SK-N-SH (cell line): ENCODE results near the gene C9orf72. TPM values are rescaled to one million over a fixed set of nuclear protein-coding genes. Genes with fewer than 3 reads are reported as not detected.

ENCODE experiments used
- CTCF ChIA-PET: fragments of 300-600, 350-600 bp; formaldehyde crosslinking; extraction: SDS; loops from one replicate; lab custom pipeline; 2021; lab: Yijun Ruan, JAX
- POLR2A ChIA-PET: fragments of 350-600 bp; sonication (Branson Sonifier 250); formaldehyde crosslinking; extraction: SDS; loops from one replicate; lab custom pipeline; 2020; ENCODE audit warnings: antibody characterized with exemption, inconsistent platforms; lab: Yijun Ruan, JAX
- DNase-seq: peaks from one replicate; pipeline ENCODE4 v3.0.0; 2012
- H2AFZ ChIP-seq: fragments of 200-600 bp; sonication (generic); 2 replicates; pipeline ENCODE4 v1.8.1; 2016; ENCODE audit warnings: antibody characterized with exemption, mild to moderate bottlenecking, low read depth
- H3F3A ChIP-seq: fragments of 200-600 bp; sonication (generic); replicated peaks from 2 replicates; pipeline ENCODE3; 2016; ENCODE audit warnings: antibody characterized with exemption, mild to moderate bottlenecking; ENCODE audit not compliant: insufficient read depth
- H3K27ac ChIP-seq, 2 experiments: fragments of 200-500 bp in 1 of 2; fragments of 200-600 bp in 1 of 2; sonication (Bioruptor generic) in 1 of 2; sonication (generic), shearing (Covaris generic) in 1 of 2; 2 replicates each; pipeline versions ENCODE4 v1.5.1 to v1.6.1; 2014 to 2016; ENCODE audit warnings: low read depth in 2 of 2, inconsistent platforms in 1 of 2, low read length in 1 of 2, mild to moderate bottlenecking in 1 of 2, mixed read lengths in 1 of 2
- H3K27me3 ChIP-seq: fragments of 200-600 bp; sonication (generic), shearing (Covaris generic); 2 replicates; pipeline ENCODE4 v1.6.1; 2016; ENCODE audit warnings: mixed run types; ENCODE audit not compliant: insufficient read depth
- H3K36me3 ChIP-seq, 2 experiments: fragments of 200-500 bp in 1 of 2; fragments of 200-600 bp in 1 of 2; sonication (Bioruptor generic) in 1 of 2; sonication (generic) in 1 of 2; replicated peaks in 1 of 2; 2 replicates each; pipeline versions ENCODE3 to v1.5.1; 2014 to 2016; ENCODE audit warnings: low read length in 1 of 2, mild to moderate bottlenecking in 1 of 2; ENCODE audit not compliant: insufficient read depth in 2 of 2, control insufficient read depth in 1 of 2
- H3K4me1 ChIP-seq, 2 experiments: fragments of 200-500 bp in 1 of 2; fragments of 200-600 bp in 1 of 2; sonication (Bioruptor generic) in 1 of 2; sonication (generic), shearing (Covaris generic) in 1 of 2; 2 replicates each; pipeline versions ENCODE4 v1.5.1 to v1.6.1; 2014 to 2016; ENCODE audit warnings: low read depth in 1 of 2, low read length in 1 of 2, mixed run types in 1 of 2; ENCODE audit not compliant: insufficient read depth in 2 of 2, control insufficient read depth in 1 of 2
- H3K4me2 ChIP-seq: fragments of 200-600 bp; sonication (generic), shearing (Covaris generic); 2 replicates; pipeline ENCODE4 v1.6.1; 2017; ENCODE audit warnings: mixed run types
- H3K4me3 ChIP-seq, 2 experiments: fragments of 200-500 bp in 1 of 2; fragments of 200-600 bp in 1 of 2; sonication (Bioruptor generic) in 1 of 2; sonication (generic), shearing (Covaris generic) in 1 of 2; 2 replicates each; pipeline versions ENCODE4 v1.5.1 to v1.8.1; 2014 to 2016; ENCODE audit warnings: low read depth in 2 of 2, inconsistent platforms in 1 of 2, low read length in 1 of 2, mild to moderate bottlenecking in 1 of 2, mixed read lengths in 1 of 2, moderate library complexity in 1 of 2
- H3K79me2 ChIP-seq: fragments of 200-600 bp; sonication (generic); 2 replicates; pipeline ENCODE4 v1.8.1; 2017; ENCODE audit warnings: mild to moderate bottlenecking; ENCODE audit not compliant: insufficient read depth
- H3K9ac ChIP-seq: fragments of 200-600 bp; sonication (generic); 2 replicates; pipeline ENCODE4 v1.6.1; 2017; ENCODE audit warnings: mixed run types
- H3K9me2 ChIP-seq: fragments of 200-600 bp; sonication (generic); 2 replicates; pipeline ENCODE4 v1.6.1; 2017; ENCODE audit warnings: mixed run types
- H3K9me3 ChIP-seq: fragments of 200-600 bp; sonication (generic); 2 replicates; pipeline ENCODE4 v1.6.1; 2017; ENCODE audit warnings: mixed run types, mild to moderate bottlenecking, moderate library complexity
- H4K20me1 ChIP-seq: fragments of 200-600 bp; sonication (generic); 2 replicates; pipeline ENCODE4 v1.6.1; 2017; ENCODE audit warnings: mild to moderate bottlenecking, mixed run types; ENCODE audit not compliant: insufficient read depth
- CHD2 ChIP-seq: fragments of 150-350 bp; IDR thresholded peaks from 2 replicates; pipeline ENCODE4 v1.6.1; 2018; ENCODE audit warnings: low read length; ENCODE audit not compliant: partially characterized antibody
- ELF1 ChIP-seq: IDR thresholded peaks from 2 replicates; pipeline ENCODE4 v1.4.0; 2012
- EZH2phosphoT487 ChIP-seq: fragments of 200-600 bp; sonication (generic); IDR thresholded peaks from 2 replicates; pipeline ENCODE4 v1.6.1; 2017; ENCODE audit warnings: low read depth, mixed run types, mild to moderate bottlenecking, antibody characterized with exemption, moderate library complexity, borderline replicate concordance
- FOSL2 ChIP-seq: IDR thresholded peaks from 2 replicates; pipeline ENCODE4 v1.4.0; 2012; ENCODE audit warnings: low read depth, mild to moderate bottlenecking, moderate library complexity, borderline replicate concordance
- IRF3 ChIP-seq: fragments of 150-350 bp; IDR thresholded peaks from 2 replicates; pipeline ENCODE4 v1.6.1; 2016; ENCODE audit warnings: mild to moderate bottlenecking, low read depth, low read length
- JUND ChIP-seq: IDR thresholded peaks from 2 replicates; pipeline ENCODE4 v1.4.0; 2012
- NFIC ChIP-seq: IDR thresholded peaks from 2 replicates; pipeline ENCODE4 v1.4.0; 2012; ENCODE audit warnings: borderline replicate concordance
- RCOR1 ChIP-seq: fragments of 150-350 bp; IDR thresholded peaks from 2 replicates; pipeline ENCODE4 v1.6.1; 2017; ENCODE audit warnings: antibody characterized with exemption, low read length
- REST ChIP-seq: IDR thresholded peaks from 2 replicates; pipeline ENCODE4 v1.6.1; 2012; ENCODE audit warnings: mild to moderate bottlenecking, low read depth, low read length, moderate library complexity
- RXRA ChIP-seq: IDR thresholded peaks from 2 replicates; pipeline ENCODE4 v1.4.0; 2012; ENCODE audit warnings: low read depth, mild to moderate bottlenecking, borderline replicate concordance
- SMC3 ChIP-seq: IDR thresholded peaks from 2 replicates; pipeline ENCODE4 v1.6.1; 2012; ENCODE audit warnings: low read depth, low read length, improper control_type of control experiment
- TAF1 ChIP-seq: IDR thresholded peaks from 2 replicates; pipeline ENCODE4 v1.6.1; 2012; ENCODE audit warnings: low read depth, mild to moderate bottlenecking, low read length, moderate library complexity, borderline replicate concordance
- TEAD4 ChIP-seq: IDR thresholded peaks from 2 replicates; pipeline ENCODE4 v1.4.0; 2012; ENCODE audit warnings: mild to moderate bottlenecking, borderline replicate concordance; ENCODE audit not compliant: insufficient read depth
- USF1 ChIP-seq: IDR thresholded peaks from 2 replicates; pipeline ENCODE4 v1.4.0; 2012; ENCODE audit warnings: low read depth, borderline replicate concordance
- ZBTB33 ChIP-seq: IDR thresholded peaks from 2 replicates; pipeline ENCODE4 v1.4.0; 2012; ENCODE audit warnings: low read depth, borderline replicate concordance
- WGBS: methylation state at CpG from one replicate; pipeline ENCODE4 v1.1.6; 2017; ENCODE audit warnings: low lambda C conversion rate; 5-methylcytosine and 5-hydroxymethylcytosine counted together
- polyA plus RNA-seq, 3 experiments: library from polyadenylated mRNA; depleted of rRNA; stranded (reverse); fragments of >200 nt; gene quantifications; 2 replicates each; pipeline ENCODE4 v1.2.3, GENCODE V29; 2012

C9orf72 gene
- polyA plus RNA-seq, 1 of the 3 experiments (the other 2 are of a cell fraction): 4.0 TPM

- Histone ChIP-seq H3K4me2 (no peak overlapping the region), H3K9ac (no peak overlapping the region), H3K9me3 (no peaks in the 10 kb centered on the region), H3K27me3 (no peaks in the 10 kb centered on the region), H3K9me2 (no peaks in the 10 kb centered on the region), H3K27ac (no peak overlapping the region; a peak in 1 of 4 replicates), H3K4me3 (no peak overlapping the region), H3K36me3 (peaks cover 17 to 51% of the 10 kb centered on the region in 2 experiments), H3K4me1 (no peaks in the 10 kb centered on the region; a peak in 2 of 4 replicates), H3F3A (no peaks in the 10 kb centered on the region), H4K20me1 (no peaks in the 10 kb centered on the region), H3K79me2 (peaks cover 24% of the 10 kb centered on the region; the same call in 1 of the 2 replicates), H2AFZ (no peak overlapping the region)
- DNase-seq: no peak
- CTCF ChIA-PET: interaction anchor here (2.2 kb wide), 1 partner anchor 233 kb away, joined by 7 read pairs; no protein-coding TSS in a partner anchor
- POLR2A ChIA-PET: no interaction called here
- TF ChIP-seq RCOR1 (no peak), NFIC (no peak), ELF1 (no peak), ZBTB33 (no peak), USF1 (no peak), CHD2 (no peak), EZH2phosphoT487 (no peak), JUND (no peak), IRF3 (no peak), SMC3 (no peak), TAF1 (no peak), RXRA (no peak), TEAD4 (no peak)
Observed at GRCh38 chr9:27565696-27566095, 7.6 kb downstream of the C9orf72 start.

GRCh38 chr9:27564670-27565069, 8.6 kb downstream of the C9orf72 start:
- ChIA-PET POLR2A (no interaction called here), CTCF (no interaction called here)
- Histone ChIP-seq H3K4me2 (no peak overlapping the region), H3K36me3 (peaks cover 22 to 61% of the 10 kb centered on the region in 2 experiments), H3K9me2 (no peaks in the 10 kb centered on the region), H3K79me2 (peaks cover 14% of the 10 kb centered on the region; the same call in 1 of the 2 replicates), H3F3A (no peaks in the 10 kb centered on the region), H3K27me3 (no peaks in the 10 kb centered on the region), H3K4me1 (no peaks in the 10 kb centered on the region; a peak in 2 of 4 replicates), H2AFZ (no peak overlapping the region), H3K27ac (no peak overlapping the region), H4K20me1 (no peaks in the 10 kb centered on the region), H3K9ac (no peak overlapping the region), H3K4me3 (no peak overlapping the region), H3K9me3 (no peaks in the 10 kb centered on the region)
- DNase-seq: no peak
- TF ChIP-seq FOSL2 (no peak), JUND (no peak), REST (no peak), NFIC (no peak)
- 95% methylated on average over 1 of the region's 1 CpG for WGBS
